Measurements from ENCODE around the gene TMEM171.

The TMEM171 gene

DNA sequence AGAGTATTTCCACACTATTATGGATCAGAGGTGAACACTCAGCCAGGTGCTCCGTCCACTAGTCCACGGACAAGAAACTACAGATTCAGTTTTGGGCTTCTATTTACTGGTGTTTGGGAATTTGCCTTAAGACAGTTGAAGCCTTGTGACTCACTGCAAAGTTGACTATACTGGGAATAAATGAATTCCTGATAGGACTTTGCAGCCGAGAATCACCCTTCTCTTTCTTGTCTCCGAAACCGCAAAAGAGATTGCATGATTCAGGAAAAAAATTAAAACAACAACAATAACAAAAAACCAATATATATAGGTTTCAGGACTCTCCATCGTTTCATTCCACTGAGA lies 716 bp downstream of the TMEM171 start:
- no peak for DNase-seq

DNA sequence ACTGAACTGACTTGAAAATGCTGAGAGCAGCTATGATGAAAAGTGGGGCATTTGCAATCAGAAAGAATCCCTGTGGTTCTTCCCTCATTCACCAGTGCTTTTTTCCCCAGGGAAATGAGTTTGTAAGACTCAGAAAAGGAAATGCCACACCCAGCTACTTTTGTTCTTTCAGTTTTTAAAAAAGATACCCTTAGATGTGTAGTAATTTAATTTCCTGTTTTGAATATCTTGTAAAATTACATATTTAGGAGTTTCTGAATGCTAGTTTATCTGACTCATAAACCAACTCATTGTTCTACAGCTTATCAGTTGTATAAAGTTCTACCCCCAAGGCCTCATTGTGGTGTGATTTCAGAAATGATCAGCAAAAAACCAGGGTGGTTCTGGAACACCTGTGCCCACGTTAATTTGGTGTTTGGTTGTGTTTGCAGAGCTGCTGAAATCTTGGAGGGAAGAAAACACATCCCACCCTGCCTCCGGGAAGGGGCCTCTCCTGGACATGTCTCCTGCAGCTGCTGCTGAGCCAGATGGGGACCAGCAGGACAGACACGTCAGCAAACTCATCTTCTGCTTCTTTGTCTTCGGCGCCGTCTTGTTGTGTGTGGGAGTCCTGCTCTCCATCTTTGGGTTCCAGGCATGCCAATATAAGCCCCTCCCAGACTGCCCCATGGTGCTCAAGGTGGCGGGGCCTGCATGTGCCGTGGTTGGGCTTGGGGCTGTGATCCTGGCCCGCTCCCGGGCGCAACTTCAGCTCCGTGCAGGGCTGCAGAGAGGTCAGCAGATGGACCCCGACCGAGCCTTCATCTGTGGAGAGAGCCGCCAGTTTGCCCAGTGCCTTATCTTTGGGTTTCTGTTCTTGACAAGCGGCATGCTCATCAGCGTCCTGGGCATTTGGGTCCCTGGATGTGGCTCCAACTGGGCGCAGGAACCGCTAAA lies 2.8 kb downstream of the TMEM171 start:
- DNase-seq, result peak; percentile 9

DNA sequence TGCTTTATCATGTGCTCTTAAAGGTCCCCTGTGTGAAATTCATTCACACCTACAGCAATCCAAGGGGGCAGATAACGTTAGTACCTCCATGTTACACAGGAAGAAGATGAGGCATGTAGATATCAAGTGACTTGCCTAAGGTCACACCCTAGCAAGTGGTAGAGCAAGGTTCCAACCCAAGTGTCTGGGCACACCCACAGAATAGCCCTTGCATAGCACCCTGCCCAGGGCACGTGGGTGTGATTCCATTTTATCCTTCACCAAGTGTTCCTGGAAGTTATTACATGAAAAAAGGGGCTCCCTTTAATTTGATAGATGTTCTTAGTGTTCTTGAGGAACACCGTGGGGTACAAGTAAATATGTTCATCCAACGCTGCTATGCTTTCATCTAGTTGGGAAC lies 4.9 kb downstream of the TMEM171 start:
- no peak for DNase-seq

DNA sequence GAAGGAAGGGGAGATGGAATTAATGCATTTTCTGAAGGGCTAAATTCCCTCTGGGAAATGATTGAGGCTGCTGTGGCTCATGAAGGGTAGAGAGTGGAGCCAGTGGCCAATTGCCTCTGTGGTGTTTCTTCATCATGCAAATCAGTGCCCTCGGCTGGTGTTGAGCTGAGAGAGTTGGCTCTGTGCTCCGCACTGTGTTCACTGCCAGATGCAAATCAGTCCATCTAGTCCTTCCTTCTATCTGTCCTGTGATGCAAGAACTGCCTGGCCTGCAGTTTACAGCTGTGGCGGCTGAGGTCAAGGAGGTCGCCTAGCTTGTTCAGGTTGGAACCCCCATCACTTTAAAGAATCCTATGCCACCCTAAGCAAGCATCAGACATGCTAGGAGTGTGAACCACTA lies 6.0 kb downstream of the TMEM171 start:
- DNase-seq, result no peak

DNA sequence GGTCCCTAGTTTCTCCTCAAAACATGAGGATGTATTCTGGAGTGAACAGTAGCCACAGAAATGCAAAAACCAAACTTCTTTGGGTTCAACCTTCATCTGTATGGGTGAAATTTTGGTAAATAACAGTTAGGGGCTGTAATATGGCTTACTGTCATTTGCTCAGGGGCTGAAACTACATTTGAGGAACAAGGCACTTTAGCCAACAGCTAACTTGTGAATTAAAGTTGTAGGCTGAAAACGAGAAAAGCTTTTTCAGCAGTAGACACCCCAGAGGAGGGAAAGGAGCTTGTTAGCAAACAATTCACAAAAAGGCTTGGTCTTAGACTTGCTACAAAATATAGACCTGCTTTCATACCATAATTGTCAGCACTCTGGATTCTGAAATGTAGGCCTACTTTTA lies 6.6 kb downstream of the TMEM171 start:
- DNase-seq, result no peak

DNA sequence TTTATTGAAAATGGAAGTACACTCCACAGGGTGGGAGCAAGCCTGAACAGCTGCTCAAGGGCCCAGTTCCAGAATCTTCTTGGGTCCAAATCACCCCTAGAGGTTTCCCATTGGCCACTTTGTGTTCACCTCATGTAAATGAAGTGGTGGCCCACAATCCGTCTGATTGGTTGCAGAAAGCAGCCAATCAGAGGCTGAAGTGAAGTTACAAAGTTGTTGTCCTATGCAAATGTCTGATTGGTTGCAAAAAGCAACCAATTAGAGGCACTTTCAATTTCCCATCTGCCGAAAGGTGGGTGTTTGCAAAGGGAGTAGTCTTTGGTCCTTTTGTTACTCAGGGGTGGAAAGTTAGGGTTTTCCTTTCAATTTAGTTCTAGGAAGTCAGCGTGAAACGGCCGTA lies 8.8 kb downstream of the TMEM171 start:
- DNase-seq, result no peak

DNA sequence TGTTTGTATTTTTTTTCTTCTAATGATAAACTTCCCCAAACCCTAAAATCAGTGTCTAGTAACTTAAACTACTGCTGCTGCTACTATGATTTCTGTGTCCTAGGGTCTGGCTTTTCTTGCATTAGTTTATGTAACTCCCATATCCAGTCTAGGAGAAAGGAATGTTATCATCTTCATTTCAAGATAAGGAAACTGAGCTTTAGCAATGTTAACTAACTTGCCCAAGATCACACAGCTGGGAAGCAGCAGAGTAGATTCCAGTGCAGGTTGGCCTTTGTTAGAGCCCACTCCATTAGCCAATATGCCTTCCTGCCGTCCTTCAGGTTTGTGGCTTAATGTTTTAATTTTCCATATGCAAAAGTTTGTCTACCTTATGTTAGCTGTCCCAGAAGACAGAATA lies 10.4 kb downstream of the TMEM171 start:
- no peak for DNase-seq

DNA sequence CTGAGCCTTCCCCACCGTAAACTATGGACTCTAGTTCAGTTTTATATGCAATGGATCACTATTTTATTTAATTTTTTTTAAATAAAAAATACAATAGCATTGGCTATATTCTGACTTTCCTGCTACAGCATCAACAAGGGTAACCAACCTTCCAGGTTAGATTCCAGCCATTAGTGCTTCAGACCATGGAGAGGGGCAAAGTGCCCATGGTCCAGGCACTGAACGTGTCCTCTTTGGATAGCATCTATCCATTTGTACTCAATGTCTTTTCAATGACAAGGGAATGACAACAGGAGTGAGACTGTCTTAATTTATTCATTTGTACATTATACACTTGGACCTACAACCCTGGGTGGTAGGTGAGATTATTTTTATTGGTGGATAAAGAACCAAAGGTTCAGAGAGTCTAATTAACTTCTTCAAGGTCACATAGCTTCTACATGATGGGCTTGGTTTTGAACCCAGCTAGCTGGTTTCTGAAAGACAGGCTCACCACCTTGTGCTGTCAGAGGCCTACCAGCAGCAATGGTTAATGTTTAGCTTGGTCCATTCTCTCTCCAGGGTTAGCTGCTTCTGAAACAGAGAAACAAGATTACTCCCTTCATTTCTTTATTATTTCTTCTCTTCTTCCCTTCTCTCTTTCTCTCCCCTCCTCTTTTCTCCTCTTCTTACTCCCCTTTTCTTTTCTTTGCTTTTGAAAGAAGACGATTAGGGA lies 11.5 kb downstream of the TMEM171 start:
- DNase-seq, result no peak

DNA sequence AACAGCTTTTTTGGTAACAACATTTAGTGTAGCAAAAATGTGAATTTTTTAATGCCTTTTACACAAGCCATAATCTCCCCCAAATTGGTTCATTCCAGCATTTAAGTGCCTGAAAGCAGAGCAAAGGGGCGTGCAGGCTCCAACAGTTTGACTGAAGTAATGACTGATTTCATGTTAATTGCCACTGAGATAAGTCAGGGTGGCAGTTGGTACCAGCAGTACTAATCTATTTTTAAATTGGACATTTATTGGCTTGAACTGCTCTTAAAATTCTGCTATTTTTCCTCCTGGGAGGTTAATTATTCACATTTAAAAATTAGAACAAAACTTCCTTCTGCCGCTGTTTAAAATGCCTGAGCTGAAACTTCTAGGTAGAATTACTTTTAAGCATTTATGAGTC lies 12.4 kb downstream of the TMEM171 start:
- no peak for DNase-seq

DNA sequence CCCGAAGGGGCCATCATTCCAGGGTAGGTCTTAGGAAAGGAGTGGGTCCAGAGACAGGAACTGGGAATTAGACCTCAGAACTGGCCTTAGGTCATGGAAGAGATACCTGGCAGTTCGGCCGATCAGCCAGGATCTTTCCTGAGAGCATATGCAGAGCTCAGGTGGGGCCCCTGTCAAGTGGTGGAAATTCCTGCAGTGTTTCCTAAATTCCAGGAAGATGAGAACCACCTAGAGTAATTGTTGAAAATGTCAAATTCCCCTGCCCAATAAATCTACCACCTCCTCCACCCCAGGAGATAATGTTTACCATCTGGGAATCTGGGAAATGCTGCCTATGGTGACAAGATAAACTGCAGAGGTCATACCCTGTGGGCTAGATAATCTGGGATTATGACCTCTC lies 14.6 kb downstream of the TMEM171 start:
- DNase-seq, result no peak

DNA sequence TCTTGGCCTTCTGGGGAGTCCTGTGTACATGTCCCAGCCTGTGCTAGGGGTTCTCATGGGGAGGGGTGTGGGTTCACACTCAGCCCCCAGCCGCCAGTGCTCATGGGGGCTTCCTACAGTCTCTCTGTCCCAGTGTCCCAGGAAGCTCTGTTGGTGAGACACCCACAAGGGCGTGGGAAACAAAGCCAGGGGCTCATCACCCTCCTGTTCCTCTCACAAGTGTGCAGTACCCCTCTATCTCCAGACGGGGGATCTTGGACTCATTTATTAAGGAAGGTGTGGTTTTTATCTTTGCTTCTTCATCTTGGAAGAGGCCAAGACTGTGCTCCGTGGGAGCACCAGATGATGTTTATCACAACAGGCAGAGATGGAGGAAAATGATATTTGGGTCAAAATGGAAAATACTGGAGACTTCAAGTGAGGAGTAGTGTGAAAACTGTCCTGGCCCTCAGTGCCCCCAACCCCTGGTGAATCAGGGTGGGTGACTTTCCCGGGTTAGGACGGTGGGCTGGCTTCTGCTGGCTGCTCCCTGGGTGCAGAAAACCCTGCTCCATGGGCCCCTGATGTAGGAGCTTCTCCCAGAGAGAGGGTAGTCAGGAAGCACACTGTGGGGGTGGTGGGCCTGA lies 15.2 kb downstream of the TMEM171 start:
- peak; percentile 12 for DNase-seq

DNA sequence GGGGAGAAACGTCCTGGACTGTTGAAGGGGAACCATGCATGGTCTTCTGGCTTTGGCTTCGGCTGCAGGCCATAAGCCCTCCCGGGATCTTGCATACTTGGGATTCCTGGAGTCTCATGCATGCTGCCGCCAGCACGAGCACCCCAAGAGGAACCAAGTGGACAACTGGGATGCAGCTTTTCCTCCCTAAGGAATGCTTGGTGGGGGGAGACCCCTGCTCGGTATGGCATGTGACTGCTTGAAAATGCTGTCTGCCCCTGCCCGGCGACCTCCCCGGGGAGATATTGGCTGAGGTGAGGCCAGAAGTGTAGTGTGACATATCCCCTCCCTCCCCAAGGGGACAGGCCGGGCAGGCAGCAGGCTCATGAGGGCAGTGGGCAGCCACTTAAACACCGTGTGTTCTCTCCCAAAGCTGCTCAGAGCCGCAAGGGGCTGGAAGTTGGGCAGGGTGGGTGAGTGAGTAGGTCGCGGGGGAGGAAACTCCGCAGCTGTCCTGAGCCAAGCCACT lies 15.7 kb downstream of the TMEM171 start:
- DNase-seq, result no peak

DNA sequence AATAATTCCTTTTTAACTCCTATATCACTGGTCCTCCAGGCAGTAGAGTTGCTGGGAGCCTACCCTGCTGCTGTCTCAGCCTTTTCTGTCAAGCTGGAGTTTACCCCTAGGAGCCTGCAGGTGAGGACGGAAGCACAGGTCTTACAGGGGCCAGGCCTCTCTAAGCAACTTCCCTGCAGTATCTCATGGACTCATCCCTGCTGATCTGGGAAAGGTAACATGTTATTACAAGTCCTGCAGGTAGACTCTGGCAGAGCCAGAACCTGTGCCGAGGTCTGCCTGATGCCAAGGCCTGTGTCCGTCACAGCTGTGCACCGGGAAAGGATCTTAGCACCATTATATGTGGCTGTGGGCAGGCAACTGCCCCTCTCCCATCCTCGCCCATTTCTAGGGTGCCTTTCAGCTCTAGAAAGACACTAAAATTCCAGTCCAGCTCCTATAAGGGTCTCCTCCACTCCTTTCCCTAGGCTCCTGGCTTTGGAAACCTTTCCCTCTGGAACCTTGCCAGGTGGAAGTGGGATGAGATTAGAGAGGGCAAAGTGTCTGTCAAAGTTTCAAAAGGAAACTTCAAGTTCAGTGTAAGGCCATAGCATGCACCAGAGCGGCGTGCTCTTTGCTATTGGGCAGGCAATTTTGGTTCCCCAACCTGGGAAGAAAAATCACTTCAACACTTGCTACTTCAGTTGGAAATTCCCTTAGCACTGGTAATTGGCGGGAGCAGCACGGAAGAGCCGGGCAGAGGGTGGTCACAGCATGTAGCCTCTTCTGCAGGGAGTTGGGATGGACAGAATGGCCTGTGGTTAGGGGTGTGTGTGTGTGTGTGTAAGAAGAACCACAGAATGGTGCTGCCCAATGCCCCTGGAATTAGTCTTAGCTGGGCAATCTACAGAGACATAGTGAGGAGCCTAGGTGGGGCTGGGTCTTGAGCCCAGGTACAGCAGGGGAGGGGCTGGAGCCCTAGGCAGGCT lies 17.5 kb downstream of the TMEM171 start:
- no peak for DNase-seq

DNA sequence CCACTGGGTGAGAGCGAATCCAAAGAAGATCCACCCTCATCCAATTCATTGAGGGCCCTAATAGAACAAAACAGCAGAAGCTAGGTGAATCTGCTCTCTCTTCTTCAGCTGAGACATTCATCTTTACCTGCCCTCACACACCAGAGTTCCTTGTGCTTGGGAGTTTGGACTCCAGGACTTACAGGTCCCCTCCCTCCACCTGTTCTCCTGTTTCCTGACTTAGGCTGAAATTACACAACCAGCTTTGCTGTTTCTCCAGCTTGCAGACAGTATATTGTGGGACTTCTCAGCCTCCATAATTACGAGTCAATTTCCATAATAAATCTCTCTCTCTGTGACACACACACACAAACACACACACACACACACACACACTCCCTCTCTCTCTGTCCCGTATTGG lies 19.1 kb downstream of the TMEM171 start:
- no peak for DNase-seq

DNA sequence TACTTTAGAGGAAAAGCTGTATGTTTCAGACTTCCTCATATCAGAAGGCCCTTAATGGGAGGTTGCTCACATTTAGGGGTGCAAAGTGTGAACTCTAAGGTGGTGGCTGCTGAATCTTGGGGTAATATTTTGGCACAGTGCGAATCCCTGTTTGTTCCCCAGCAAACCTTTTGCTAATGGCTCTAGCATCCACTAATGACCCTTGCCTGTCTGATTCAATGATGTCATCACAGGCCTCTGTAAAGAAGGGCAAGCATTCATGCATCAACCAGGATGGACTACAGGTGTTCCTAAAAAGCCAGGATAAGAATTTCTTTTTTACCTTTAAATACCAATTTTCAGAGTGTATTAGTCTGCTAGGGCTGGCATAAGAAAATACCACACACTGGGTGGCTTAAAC lies 20.4 kb downstream of the TMEM171 start:
- no peak for DNase-seq

DNA sequence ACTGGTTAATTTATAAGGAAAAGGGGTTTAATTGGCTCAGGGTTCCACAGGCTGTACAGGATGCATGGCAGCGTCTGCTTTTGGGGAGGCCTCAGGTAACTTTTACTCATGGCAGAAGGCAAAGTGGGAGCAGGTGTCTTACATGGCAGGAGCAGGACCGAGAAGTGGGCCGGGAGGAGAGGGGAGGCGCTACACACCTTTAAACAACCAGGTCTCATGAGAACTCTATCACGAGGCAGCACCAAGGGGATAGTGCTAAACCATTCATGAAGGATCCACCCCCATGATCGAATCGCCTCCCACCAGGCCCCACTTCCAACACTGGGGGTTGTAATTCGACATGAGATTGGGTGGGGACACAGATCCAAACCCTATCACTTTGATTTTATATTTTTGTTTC lies 21.7 kb downstream of the TMEM171 start:
- no peak for DNase-seq

DNA sequence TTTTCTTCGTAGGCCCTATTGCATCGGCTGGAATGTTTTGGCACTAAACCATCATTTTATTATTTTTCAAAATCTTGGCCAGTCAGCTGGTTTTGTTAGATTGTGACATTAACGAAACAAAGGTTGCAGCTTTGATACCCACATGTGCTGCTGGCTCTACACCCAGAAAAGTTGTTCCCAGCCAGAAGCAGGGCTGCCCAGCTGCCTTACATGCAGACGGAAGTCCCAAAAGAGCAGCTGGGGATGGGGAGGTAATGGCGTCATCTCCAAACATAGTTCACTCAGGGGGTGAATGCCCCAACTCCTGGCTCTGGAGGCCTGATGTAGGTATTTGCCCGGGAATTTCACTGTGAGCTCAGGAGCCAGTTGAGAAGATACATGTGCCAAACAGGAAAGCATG lies 23.3 kb downstream of the TMEM171 start:
- DNase-seq, result no peak

DNA sequence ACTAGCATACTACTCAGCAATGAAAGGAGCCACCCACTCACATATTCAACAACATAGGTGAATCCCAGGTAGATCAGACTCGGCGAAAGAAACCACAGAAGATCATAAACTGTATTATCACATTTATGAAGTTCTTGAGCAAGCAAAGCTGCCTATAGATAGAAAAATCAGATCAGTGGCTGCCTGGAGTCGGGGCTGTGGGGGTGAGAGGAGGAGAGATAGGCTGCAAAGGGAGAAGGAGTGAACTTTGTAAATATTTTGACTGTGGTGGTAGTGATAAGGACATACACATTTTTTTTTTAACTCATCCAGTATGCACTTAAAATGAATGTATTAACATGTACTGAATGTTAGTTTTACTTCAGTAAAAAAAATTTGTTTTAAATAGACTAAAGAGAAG lies 29.2 kb downstream of the TMEM171 start:
- no peak for DNase-seq

DNA sequence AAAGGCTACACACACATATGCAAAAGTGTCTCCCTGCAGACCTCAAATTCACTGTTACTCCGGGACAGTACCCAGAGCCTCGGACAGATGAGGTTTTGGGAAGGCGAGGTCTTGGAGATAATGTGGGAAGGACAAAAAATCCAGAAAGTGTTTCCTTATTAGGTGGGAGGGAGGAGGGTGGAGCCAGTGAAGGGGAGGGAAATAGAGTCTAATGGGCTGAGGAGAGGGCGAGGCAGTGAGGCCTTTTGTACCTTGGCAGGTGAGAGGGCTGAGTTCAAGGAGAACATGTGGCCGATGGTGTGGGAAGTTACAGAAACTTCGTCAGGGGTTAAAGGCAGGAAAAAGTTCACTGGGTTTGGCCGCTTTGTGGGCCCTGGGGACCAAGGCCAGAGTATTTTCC lies 30.5 kb downstream of the TMEM171 start:
- no peak for DNase-seq

DNA sequence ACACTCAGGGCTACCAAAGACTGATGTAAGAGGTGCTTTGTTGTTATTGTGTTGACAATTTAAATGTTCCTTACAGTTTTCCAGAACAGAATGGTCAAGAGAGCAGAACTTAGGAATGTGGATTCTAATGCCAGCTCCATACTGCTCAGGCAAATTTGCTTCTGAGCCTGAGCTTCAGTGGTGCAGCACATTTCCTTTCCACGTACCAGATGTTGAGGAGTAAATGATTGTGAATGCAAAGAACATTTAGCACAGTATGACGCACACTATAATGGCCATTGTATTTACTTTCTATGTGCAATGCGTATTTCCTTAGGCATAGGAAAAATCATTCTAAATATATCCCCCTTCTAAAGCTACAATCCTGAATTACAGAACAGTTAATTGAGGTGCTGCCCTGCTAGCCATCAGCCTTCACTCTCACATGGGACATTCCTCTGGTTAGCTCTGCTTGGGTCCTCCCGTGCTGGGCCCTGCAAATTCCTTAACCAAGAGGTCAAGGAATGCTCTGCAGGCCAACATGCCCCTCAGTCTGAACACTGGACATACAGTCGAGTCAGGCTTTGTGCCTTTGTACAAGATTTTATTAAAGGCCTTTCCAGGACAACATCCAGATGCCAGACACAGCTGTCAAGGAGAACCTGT lies 31.5 kb downstream of the TMEM171 start:
- peak; percentile 23 for DNase-seq

DNA sequence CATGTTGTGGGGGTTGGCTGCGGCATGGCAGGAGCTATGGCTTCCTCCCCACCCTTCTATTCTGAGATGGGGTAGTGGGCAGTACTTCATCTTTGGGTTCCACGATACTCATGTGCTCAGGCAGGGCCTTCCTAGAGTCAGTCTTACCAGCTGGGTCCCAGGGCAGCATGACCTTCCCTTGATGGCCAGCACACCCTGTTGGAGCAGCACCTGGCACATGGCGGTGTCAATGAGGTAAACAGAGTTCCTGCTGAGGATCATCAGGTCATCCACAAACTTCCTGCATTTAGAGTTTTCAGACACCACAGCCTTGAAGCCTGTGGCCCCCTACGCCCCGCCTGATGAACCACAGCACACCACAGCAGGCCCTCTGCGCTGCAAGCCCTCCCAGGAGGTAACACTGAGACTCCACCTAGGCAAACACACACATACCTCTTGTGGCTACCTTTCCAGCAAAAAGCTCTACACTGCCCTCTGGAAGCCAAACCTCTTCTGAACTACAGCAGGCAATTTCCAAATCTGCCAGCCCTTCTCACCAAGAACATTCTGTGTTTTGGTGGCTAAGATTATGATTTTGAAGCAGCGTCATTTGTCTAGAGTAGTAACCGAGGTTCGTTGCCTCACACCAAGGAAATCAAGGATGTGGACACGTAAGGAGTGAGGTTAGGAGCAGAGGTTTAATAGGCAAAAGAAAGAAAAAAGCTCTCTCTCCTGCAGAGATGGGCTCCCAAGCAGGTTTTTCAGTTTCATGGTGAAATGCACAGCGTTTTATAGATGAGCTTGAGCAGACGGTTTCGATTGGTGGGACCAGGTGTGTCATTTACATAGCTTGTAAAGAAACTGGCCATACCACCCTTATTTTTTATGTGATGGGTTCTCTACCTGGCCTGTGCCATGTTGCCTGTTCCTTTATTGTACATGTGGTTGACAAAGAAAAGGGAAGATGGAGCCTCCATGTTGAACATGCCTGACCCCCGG lies 32.3 kb downstream of the TMEM171 start:
- peak; percentile 85 for DNase-seq
